ENCODE results near the gene RNF215.

RNF215 gene

GRCh38 chr22:30386960-30387827, at the start of gene RNF215:
RNF215 (minus strand) TSS chr22:30387411; CDS start chr22:30387313, 98 bp downstream.
- Histone ChIP-seq H3F3A (ENCODE audit: insufficient read depth, low read length) (no peaks in the 10 kb centered on the region), H3K27me3 (ENCODE audit: insufficient read depth, low read length) (no peaks in the 10 kb centered on the region; the same call in 1 of the 2 replicates), H3K79me2 (ENCODE audit: insufficient read depth, low read length) (no peaks in the 10 kb centered on the region), H3K27ac (ENCODE audit: low read depth, low read length, poor library complexity, severe bottlenecking) (no peak within 1 kb of the TSS), H3K4me2 (ENCODE audit: low read length) (peak within 1 kb of the TSS; percentile 68), H3K9me3 (ENCODE audit: low read length) (peaks cover 7% of the 10 kb centered on the region), H4K20me1 (ENCODE audit: insufficient read depth, low read length) (no peaks in the 10 kb centered on the region), H3K4me1 (ENCODE audit: insufficient read depth, low read length, severe bottlenecking) (peaks cover 20% of the 10 kb centered on the region), H2AFZ (ENCODE audit: low read length) (0 out of 2 replicates have a peak within 1 kb of the TSS, but pooled peaks have one; percentile 63), H3K4me3 (ENCODE audit: low read depth, low read length, poor library complexity, severe bottlenecking) (peak within 1 kb of the TSS; percentile 52), H3K9ac (ENCODE audit: low read length) (peak within 1 kb of the TSS; percentile 50; the same call in 1 of the 2 replicates), H3K36me3 (ENCODE audit: insufficient read depth, low read length) (peaks cover 6% of the 10 kb centered on the region; the same call in 1 of the 2 replicates), H3K9me2 (ENCODE audit: low read depth, low read length) (no peaks in the 10 kb centered on the region)
- TF ChIP-seq CTCF (IDR thresholded peaks at IDR 0.05; ENCODE audit: low read length) (peak; percentile 77), EZH2 (IDR thresholded peaks at IDR 0.05; ENCODE audit: borderline replicate concordance, low read length) (no peak)

- Histone ChIP-seq H3K9ac (ENCODE audit: low read length) (no peak overlapping the region), H3F3A (ENCODE audit: insufficient read depth, low read length) (no peaks in the 10 kb centered on the region), H3K4me1 (ENCODE audit: insufficient read depth, low read length, severe bottlenecking) (peaks cover 15% of the 10 kb centered on the region), H3K4me3 (ENCODE audit: low read depth, low read length, poor library complexity, severe bottlenecking) (peak overlapping the region; percentile 56), H3K36me3 (ENCODE audit: insufficient read depth, low read length) (no peaks in the 10 kb centered on the region; the same call in 1 of the 2 replicates), H3K79me2 (ENCODE audit: insufficient read depth, low read length) (no peaks in the 10 kb centered on the region), H4K20me1 (ENCODE audit: insufficient read depth, low read length) (no peaks in the 10 kb centered on the region), H3K4me2 (ENCODE audit: low read length) (peak overlapping the region; percentile 65), H3K9me2 (ENCODE audit: low read depth, low read length) (no peaks in the 10 kb centered on the region), H3K27me3 (ENCODE audit: insufficient read depth, low read length) (no peaks in the 10 kb centered on the region), H2AFZ (ENCODE audit: low read length) (peak overlapping the region; percentile 90; the same call in 1 of the 2 replicates), H3K9me3 (ENCODE audit: low read length) (0 out of 2 replicates have a peak, but pooled peaks cover 2% of the 10 kb centered on the region), H3K27ac (ENCODE audit: low read depth, low read length, poor library complexity, severe bottlenecking) (no peak overlapping the region)
- TF ChIP-seq CTCF (IDR thresholded peaks at IDR 0.05; ENCODE audit: low read length) (no peak), EZH2 (IDR thresholded peaks at IDR 0.05; ENCODE audit: borderline replicate concordance, low read length) (no peak)
These were observed 49.0 kb upstream of the RNF215 start for GRCh38 chr22:30436196-30436595.

- no peaks in the 10 kb centered on the region for H3K27me3 ChIP-seq (ENCODE audit: insufficient read depth, low read length)
These were observed 48.5 kb upstream of the RNF215 start for GRCh38 chr22:30435674-30436126.

More at GRCh38 chr22:30435674-30436126, 48.5 kb upstream of the RNF215 start:
- Histone ChIP-seq H3K9ac (ENCODE audit: low read length) (no peak overlapping the region; the same call in 1 of the 2 replicates), H3F3A (ENCODE audit: insufficient read depth, low read length) (no peaks in the 10 kb centered on the region), H3K4me1 (ENCODE audit: insufficient read depth, low read length, severe bottlenecking) (peaks cover 15% of the 10 kb centered on the region), H4K20me1 (ENCODE audit: insufficient read depth, low read length) (no peaks in the 10 kb centered on the region), H3K36me3 (ENCODE audit: insufficient read depth, low read length) (no peaks in the 10 kb centered on the region; the same call in 1 of the 2 replicates), H3K79me2 (ENCODE audit: insufficient read depth, low read length) (no peaks in the 10 kb centered on the region), H3K9me2 (ENCODE audit: low read depth, low read length) (no peaks in the 10 kb centered on the region), H3K27ac (ENCODE audit: low read depth, low read length, poor library complexity, severe bottlenecking) (no peak overlapping the region), H3K9me3 (ENCODE audit: low read length) (0 out of 2 replicates have a peak, but pooled peaks cover 2% of the 10 kb centered on the region), H2AFZ (ENCODE audit: low read length) (peak overlapping the region; percentile 90; the same call in 1 of the 2 replicates), H3K4me2 (ENCODE audit: low read length) (peak overlapping the region; percentile 65), H3K4me3 (ENCODE audit: low read depth, low read length, poor library complexity, severe bottlenecking) (peak overlapping the region; percentile 56)
- TF ChIP-seq CTCF (IDR thresholded peaks at IDR 0.05; ENCODE audit: low read length) (peak; percentile 32), EZH2 (IDR thresholded peaks at IDR 0.05; ENCODE audit: borderline replicate concordance, low read length) (no peak)

Measured in OCI-LY1 (cell line).